ENCODE measurements around the gene C1orf167.

Gene C1orf167

DNA sequence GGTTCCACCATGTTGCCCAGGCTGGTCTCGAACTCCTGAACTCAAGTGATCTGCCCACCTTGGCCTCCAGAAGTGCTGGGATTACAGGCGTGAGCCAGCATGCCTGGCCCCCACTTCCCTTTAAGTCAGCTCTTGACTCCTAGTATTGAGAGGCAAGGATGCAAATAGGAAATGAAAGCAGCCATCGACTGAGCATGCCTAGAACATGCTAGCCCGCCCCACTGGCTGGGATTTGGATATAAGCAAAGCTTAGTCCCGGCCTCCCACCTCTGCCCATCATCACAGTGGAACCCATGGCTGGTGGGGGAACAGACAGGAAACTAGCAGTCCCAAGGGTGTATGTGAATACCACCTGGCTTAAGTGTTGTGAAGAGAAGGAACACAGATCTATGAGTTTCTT, 10.5 kb downstream of the C1orf167 start:
- no peak overlapping the region for H3K4me3 ChIP-seq (ENCODE audit: low read depth, low read length)
- TF ChIP-seq, protein P1, sequence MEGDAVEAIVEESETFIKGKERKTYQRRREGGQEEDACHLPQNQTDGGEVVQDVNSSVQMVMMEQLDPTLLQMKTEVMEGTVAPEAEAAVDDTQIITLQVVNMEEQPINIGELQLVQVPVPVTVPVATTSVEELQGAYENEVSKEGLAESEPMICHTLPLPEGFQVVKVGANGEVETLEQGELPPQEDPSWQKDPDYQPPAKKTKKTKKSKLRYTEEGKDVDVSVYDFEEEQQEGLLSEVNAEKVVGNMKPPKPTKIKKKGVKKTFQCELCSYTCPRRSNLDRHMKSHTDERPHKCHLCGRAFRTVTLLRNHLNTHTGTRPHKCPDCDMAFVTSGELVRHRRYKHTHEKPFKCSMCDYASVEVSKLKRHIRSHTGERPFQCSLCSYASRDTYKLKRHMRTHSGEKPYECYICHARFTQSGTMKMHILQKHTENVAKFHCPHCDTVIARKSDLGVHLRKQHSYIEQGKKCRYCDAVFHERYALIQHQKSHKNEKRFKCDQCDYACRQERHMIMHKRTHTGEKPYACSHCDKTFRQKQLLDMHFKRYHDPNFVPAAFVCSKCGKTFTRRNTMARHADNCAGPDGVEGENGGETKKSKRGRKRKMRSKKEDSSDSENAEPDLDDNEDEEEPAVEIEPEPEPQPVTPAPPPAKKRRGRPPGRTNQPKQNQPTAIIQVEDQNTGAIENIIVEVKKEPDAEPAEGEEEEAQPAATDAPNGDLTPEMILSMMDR (IDR thresholded peaks at IDR 0.05; ENCODE audit: low read depth, low read length): no peak

DNA sequence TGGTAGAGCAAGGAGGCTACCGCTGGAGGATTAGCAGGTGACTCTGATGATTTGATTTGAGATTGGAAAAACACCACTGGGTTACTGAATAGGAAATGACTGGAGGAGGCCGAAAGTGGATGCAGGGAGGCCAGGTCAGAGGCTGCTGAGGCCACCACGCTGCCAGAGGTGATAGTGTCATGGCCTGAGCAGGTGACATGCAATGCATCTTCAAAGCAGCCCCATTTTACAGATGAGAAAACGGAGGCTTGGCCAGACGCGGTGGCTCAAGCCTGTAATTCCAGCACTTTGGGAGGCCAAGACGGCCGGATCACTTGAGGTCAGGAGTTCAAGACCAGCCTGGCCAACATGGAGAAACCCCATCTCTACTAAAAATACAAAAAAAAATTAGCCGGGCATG, 12.8 kb downstream of the C1orf167 start:
- TF ChIP-seq, protein P1 (IDR thresholded peaks at IDR 0.05; ENCODE audit: low read depth, low read length): no peak
- H3K4me3 ChIP-seq (ENCODE audit: low read depth, low read length): no peak overlapping the region

DNA sequence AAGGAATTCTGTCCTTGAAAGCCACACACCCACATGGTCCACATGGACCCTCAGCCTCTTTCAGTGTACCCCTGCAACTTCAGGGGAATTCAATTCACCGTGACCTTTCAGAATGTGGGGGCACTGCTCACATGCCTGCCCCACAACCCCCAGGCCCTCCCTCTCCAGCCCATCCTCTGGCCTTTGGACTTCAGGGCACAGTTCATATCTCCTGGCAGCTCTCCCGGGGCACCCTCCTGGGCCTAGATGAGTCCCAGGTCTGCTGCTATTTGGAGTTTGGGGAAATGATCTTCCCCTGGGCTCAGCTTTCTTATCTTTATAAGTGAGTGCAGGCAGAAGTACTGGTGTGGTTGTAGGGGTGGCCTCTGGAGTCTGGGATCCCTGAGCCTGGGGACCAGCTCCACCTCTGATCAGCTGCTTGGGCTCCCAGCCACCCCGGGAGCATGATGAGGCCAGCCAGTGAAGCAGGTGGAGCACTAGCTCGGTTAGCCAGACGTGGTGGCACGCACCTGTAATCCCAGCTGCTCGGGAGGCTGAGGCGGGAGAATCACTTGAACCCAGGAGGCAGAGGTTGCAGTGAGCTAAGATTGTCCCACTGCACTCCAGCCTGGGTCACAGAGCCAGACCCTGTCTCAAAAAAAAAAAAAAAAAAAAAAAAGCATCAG, 15.8 kb downstream of the C1orf167 start:
- H3K4me3 ChIP-seq (ENCODE audit: low read depth, low read length): no peak overlapping the region
- TF ChIP-seq, protein P1 (IDR thresholded peaks at IDR 0.05; ENCODE audit: low read depth, low read length): no peak

DNA sequence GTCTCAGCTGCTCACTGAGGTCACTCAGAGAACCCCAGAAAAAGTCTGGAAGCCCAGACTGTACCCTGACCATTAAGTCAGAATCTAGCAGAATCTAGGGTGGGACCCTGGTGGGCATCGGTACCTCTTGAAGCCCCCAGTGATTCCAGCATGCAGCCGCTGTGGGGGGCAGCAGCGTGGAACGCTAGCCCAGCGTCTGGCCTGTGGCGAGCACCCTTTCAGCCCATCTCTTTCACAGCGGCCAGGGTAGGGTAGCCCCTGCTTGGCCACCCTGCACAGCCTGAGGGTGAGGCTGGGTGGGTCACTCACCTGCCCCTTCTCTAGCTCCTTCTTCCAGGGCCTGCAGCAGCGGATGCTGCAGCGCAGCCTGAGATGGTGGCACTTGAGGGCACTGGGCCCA, 16.3 kb downstream of the C1orf167 start:
- H3K4me3 ChIP-seq (ENCODE audit: low read depth, low read length): no peak overlapping the region
- TF ChIP-seq, protein P1 (IDR thresholded peaks at IDR 0.05; ENCODE audit: low read depth, low read length): no peak

DNA sequence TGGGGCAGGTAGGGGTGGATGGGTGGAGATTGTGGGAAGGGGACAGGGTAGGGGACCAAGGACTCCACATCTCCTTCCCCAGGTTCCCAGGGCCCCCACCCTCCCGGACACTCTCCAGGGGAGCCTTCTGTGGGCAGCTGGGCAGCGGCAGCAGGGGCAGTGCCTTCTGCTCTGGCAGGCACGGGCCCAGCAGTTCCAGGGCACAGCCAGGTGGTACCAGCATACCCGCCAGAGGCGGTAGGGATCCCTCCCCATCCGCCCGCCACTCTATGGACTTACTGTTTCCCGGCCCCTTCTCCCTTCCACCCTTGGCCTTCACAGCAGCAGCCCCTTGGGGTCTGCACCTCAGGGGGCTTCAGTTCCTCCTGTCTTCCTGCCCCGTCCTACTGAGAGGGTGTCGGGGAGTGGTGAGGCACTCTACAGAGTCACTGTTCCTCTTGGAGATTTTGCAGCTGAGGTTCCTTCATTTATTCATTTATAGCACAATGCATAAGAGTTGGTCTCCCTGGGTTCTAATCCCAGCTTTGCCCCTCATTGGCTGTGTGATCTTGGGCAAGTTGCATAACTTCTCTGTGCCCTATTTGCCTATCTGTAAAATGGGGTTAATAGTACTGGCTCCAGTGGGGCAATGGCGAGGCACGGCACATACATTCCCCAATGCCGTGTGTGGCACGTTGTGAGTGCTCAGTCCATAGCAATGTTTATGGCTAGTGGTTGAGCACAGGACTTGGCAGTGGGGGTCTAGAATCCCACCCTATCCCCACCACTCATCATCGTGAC, 17.0 kb downstream of the C1orf167 start:
- no peak overlapping the region for H3K4me3 ChIP-seq (ENCODE audit: low read depth, low read length)
- TF ChIP-seq, protein P1 (IDR thresholded peaks at IDR 0.05; ENCODE audit: low read depth, low read length): no peak

DNA sequence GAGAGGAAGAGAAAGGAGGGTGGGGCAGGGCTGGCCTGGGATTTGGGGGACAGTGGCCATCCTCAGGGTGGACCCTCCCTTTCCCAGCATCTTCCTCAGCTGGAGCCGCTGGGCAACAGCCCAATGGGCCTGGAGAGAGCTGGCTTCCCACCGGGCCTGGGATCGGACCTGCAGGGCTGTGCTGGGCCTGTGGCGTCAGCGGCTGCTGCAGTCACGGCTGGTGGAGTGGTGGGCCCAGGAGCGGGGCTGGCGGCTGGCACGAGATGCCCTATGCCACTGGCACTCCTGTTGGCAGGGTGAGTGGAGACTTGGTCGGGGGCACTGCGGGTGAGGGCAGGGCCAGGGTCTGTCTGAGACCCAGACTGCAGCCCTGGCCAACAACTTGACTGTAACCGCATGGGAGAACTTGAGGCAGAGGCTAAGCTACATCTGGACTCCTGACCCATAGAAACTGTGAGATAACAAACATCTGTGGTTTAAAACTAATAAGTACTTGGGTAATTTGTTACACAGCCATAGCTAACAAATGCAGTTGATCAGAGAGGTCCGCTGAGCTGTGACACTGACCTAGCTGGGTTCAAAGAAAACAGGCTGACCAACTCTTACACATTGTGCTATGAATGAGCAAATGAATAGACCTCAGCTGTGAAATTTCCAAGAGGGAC, 17.9 kb downstream of the C1orf167 start:
- TF ChIP-seq, protein P1 (IDR thresholded peaks at IDR 0.05; ENCODE audit: low read depth, low read length): no peak

More for the DNA sequence above, 17.9 kb downstream of the C1orf167 start:
- H3K4me3 ChIP-seq (ENCODE audit: low read depth, low read length): no peak overlapping the region
